Adrenal gland (tissue), 12 donors: ENCODE results near the gene IRX3. TPM values are rescaled to one million over a fixed set of nuclear protein-coding genes. Genes with fewer than 3 reads are reported as not detected.

ENCODE experiments used
- DNase-seq, 7 donors: peaks; one replicate each; pipeline ENCODE4 v3.0.0-alpha.2; 2019 to 2020
- H3K27ac ChIP-seq, 5 donors: fragments of 200-600 bp; sonication (generic) in 4 of 5; 1 replicate in 3 of 5; 2 replicates in 2 of 5; pipeline versions ENCODE4 v1.5.1 to v1.8.0; 2016 to 2020; ENCODE audit warnings: mild to moderate bottlenecking in 1 of 5
- H3K27me3 ChIP-seq: fragments of 200-600 bp; 2 replicates; pipeline ENCODE4 v1.8.0; 2021
- H3K36me3 ChIP-seq, 2 donors: fragments of 200-600 bp; replicated peaks in 1 of 2; 1 replicate in 1 of 2; 2 replicates in 1 of 2; pipeline versions ENCODE4 v1.5.1 to v1.8.0; 2018 to 2022
- H3K4me1 ChIP-seq, 2 donors: fragments of 200-600 bp; replicated peaks in 1 of 2; 1 replicate in 1 of 2; 2 replicates in 1 of 2; pipeline versions ENCODE4 v1.5.1 to v1.8.0; 2018 to 2021
- H3K4me3 ChIP-seq, 4 donors: fragments of 200-600 bp; sonication (generic) in 3 of 4; one replicate each; pipeline ENCODE4 v1.5.1; 2016 to 2018
- H3K9me3 ChIP-seq, 3 donors: fragments of 200-600 bp; sonication (generic) in 1 of 3; replicated peaks in 1 of 3; 1 replicate in 2 of 3; 2 replicates in 1 of 3; pipeline versions ENCODE4 v1.5.1 to v1.8.0; 2016 to 2021
- CTCF ChIP-seq, 6 experiments: fragments of 450-650 bp in 4 of 6; fragments of 200-600 bp in 2 of 6; sonication (generic) in 1 of 6; IDR thresholded peaks; 1 replicate in 5 of 6; 2 replicates in 1 of 6; pipeline versions ENCODE4 v1.5.1 to v1.8.0; 2016 to 2021; ENCODE audit warnings: antibody characterized with exemption in 6 of 6, mild to moderate bottlenecking in 2 of 6, moderate library complexity in 1 of 6
- POLR2A ChIP-seq, 2 donors: fragments of 450-650 bp; IDR thresholded peaks; one replicate each; pipeline ENCODE4 v1.6.1; 2017; ENCODE audit warnings: antibody characterized with exemption in 2 of 2, mild to moderate bottlenecking in 2 of 2, moderate library complexity in 1 of 2
- WGBS, 4 donors: extraction: QIAGEN DNeasy Blood & Tissue Kit in 2 of 4; methylation state at CpG; one replicate each; pipeline versions ENCODE4 v1.1.5 to v1.1.7; 2013 to 2017; 5-methylcytosine and 5-hydroxymethylcytosine counted together
- intact Hi-C, 2 donors: fragments of 100-400 bp; cut with DNase I; formaldehyde crosslinking; loops; one replicate each; pipeline versions ENCODE4 v1.14.1 to v1.15.0; 2022 to 2023
- polyA plus RNA-seq, 3 donors: library from polyadenylated mRNA; stranded (reverse); fragments of 200-250 nt in 2 of 3; fragments of 350-450 nt in 1 of 3; fragmentation: Illumina TruSeq in 1 of 3; extraction: RNeasy Lipid Tissue Mini Kit (QIAGEN cat#74804) in 1 of 3; gene quantifications; one replicate each; pipeline ENCODE4 v1.2.3, GENCODE V29; 2013 to 2014
- total RNA-seq, 9 donors: library from RNA; depleted of rRNA in 4 of 9; stranded (reverse); fragments of >200 nt in 4 of 9; fragments of 120-200 nt in 1 of 9; fragmentation: NEBNext Ultra II Directional in 1 of 9; extraction: Animal tissue kit (Norgen Biotek cat#: 25700) in 1 of 9; gene quantifications; one replicate each; pipeline versions ENCODE4 v1.1.0 to v1.2.4, GENCODE V29; 2013 to 2023
- donor health status: healthy with polysubstance abuse.
- donor health status: Bipolar disorder and iron deficiency.
- donor health status: DM: yes; HTN: yes; CAD: no.
- donor health status: DM: no; HTN: no; CAD: no.
- donor health status: DM: no; HTN: no; CAD: no.
- donor health status: DM: yes; HTN: yes; CAD: no.

IRX3 gene
- total and polyA plus RNA-seq, 12 donors, result 1.4 to 18.6 (median 9.4) TPM

DNA sequence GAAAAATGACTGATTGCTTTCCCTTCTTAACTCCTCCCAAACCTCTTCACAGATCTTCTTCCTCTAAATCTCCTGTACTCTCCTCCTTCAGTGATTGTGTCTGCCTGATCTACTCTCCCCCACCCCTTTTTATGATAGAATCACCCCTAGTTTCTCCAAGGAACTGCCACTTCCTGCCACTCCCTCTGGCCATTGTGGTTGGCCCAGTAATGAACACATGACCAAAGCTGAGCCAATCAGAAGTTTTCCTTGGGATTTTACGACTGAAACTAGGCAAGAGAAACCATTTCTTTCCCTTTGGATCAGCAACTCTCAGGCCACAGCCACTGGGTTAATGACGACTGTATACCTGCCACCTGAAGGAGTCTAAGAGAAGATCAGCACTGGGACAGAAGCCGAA is 15.9 kb downstream of the IRX3 start:
- Histone ChIP-seq H3K4me1 (no peaks in the 10 kb centered on the region), H3K27ac (no peak overlapping the region), H3K36me3 (no peaks in the 10 kb centered on the region), H3K27me3 (no peaks in the 10 kb centered on the region), H3K4me3 (no peak overlapping the region), H3K9me3 (no peaks in the 10 kb centered on the region)
- DNase-seq, result no peak
- TF ChIP-seq CTCF (IDR thresholded peaks at IDR 0.05), result no peak
- no peak for TF ChIP-seq POLR2A (IDR thresholded peaks at IDR 0.05)
- intact Hi-C loops, result no loop called here
- WGBS, 4 donors, result 78 to 84% (median 82%) methylated on average over 3 of the region's 3 CpGs

DNA sequence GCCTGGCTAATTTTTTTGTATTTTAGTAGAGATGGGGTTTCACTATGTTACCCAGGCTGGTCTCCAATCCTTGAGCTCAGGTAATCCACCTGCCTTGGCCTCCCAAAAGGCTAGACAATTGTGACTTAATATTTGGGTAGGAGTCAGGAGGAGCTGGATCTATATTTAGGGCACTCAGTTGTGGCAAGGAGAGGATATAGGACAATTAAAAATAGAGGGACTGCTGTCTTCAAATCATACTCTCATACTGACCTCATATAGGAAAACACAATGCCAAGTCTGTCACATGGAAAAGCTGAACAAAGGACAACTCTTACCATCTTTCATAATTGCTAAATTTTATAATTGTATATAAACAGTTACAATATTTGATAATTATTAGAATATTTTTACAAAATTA is 17.1 kb downstream of the IRX3 start:
- Histone ChIP-seq H3K27ac (no peak overlapping the region), H3K27me3 (no peaks in the 10 kb centered on the region), H3K36me3 (no peaks in the 10 kb centered on the region), H3K9me3 (no peaks in the 10 kb centered on the region), H3K4me3 (no peak overlapping the region), H3K4me1 (no peaks in the 10 kb centered on the region)
- TF ChIP-seq CTCF (IDR thresholded peaks at IDR 0.05), result no peak
- no peak for TF ChIP-seq POLR2A (IDR thresholded peaks at IDR 0.05)
- no peak for DNase-seq
- intact Hi-C loops, result no loop called here

- Histone ChIP-seq H3K27me3 (no peaks in the 10 kb centered on the region), H3K36me3 (no peaks in the 10 kb centered on the region), H3K4me3 (no peak overlapping the region), H3K9me3 (no peaks in the 10 kb centered on the region), H3K27ac (no peak overlapping the region), H3K4me1 (no peaks in the 10 kb centered on the region)
- DNase-seq, result peak in 1 of 7 donors; percentile 34
- 68 to 72% (median 71%) methylated on average over 4 of the region's 4 CpGs for WGBS, 4 donors
- TF ChIP-seq CTCF (IDR thresholded peaks at IDR 0.05), result no peak
- no peak for TF ChIP-seq POLR2A (IDR thresholded peaks at IDR 0.05)
- intact Hi-C loops, result no loop called here
Measured at GRCh38 chr16:54268766-54269165, 17.8 kb downstream of the IRX3 start.

- intact Hi-C loops, result no loop called here
- 72 to 86% (median 78%) methylated on average over 7 of the region's 7 CpGs for WGBS, 4 donors
- no peaks in the 10 kb centered on the region for H3K36me3 ChIP-seq
- DNase-seq, result no peak
- TF ChIP-seq CTCF (IDR thresholded peaks at IDR 0.05) (no peak), POLR2A (IDR thresholded peaks at IDR 0.05) (no peak)
- no peak overlapping the region for H3K27ac ChIP-seq
- H3K27me3 ChIP-seq, result no peaks in the 10 kb centered on the region
- no peak overlapping the region for H3K4me3 ChIP-seq
- H3K9me3 ChIP-seq, result no peaks in the 10 kb centered on the region
- H3K4me1 ChIP-seq, result no peaks in the 10 kb centered on the region
Measured at GRCh38 chr16:54268340-54268739, 18.2 kb downstream of the IRX3 start.
